ENCODE results near the gene BMP2K.

Gene BMP2K

GRCh38 chr4:78818530-78819079, 42.5 kb downstream of the BMP2K start:
- no peak for TF ChIP-seq TCF4 (CRISPR knock-in tag; IDR thresholded peaks at IDR 0.05; ENCODE audit: borderline replicate concordance)
- no peak for TF ChIP-seq ZNF70 (CRISPR knock-in tag; IDR thresholded peaks at IDR 0.05)
- no peak for TF ChIP-seq TOX (CRISPR knock-in tag; IDR thresholded peaks at IDR 0.05; ENCODE audit: borderline replicate concordance)
- TF ChIP-seq, protein P1, sequence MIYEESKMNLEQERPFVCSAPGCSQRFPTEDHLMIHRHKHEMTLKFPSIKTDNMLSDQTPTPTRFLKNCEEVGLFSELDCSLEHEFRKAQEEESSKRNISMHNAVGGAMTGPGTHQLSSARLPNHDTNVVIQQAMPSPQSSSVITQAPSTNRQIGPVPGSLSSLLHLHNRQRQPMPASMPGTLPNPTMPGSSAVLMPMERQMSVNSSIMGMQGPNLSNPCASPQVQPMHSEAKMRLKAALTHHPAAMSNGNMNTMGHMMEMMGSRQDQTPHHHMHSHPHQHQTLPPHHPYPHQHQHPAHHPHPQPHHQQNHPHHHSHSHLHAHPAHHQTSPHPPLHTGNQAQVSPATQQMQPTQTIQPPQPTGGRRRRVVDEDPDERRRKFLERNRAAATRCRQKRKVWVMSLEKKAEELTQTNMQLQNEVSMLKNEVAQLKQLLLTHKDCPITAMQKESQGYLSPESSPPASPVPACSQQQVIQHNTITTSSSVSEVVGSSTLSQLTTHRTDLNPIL (CRISPR knock-in tag; IDR thresholded peaks at IDR 0.05; ENCODE audit: low read depth): no peak
- TF ChIP-seq RARB (CRISPR knock-in tag; IDR thresholded peaks at IDR 0.05): no peak
- no peak for TF ChIP-seq SNAI2 (CRISPR knock-in tag; IDR thresholded peaks at IDR 0.05)
- TF ChIP-seq ZFP30 (CRISPR knock-in tag; IDR thresholded peaks at IDR 0.05): no peak
- TF ChIP-seq ZC3H10 (CRISPR knock-in tag; IDR thresholded peaks at IDR 0.05): no peak
- TF ChIP-seq CSDC2 (CRISPR knock-in tag; IDR thresholded peaks at IDR 0.05): no peak
- TF ChIP-seq PPARA (CRISPR knock-in tag; IDR thresholded peaks at IDR 0.05; ENCODE audit: borderline replicate concordance): no peak
- no peak for TF ChIP-seq ZNF8 (CRISPR knock-in tag; IDR thresholded peaks at IDR 0.05)
- no peak for TF ChIP-seq ZFP3 (CRISPR knock-in tag; IDR thresholded peaks at IDR 0.05)
- no peak for TF ChIP-seq BACH2 (CRISPR knock-in tag; IDR thresholded peaks at IDR 0.05; ENCODE audit: borderline replicate concordance)
- TF ChIP-seq, protein P2, sequence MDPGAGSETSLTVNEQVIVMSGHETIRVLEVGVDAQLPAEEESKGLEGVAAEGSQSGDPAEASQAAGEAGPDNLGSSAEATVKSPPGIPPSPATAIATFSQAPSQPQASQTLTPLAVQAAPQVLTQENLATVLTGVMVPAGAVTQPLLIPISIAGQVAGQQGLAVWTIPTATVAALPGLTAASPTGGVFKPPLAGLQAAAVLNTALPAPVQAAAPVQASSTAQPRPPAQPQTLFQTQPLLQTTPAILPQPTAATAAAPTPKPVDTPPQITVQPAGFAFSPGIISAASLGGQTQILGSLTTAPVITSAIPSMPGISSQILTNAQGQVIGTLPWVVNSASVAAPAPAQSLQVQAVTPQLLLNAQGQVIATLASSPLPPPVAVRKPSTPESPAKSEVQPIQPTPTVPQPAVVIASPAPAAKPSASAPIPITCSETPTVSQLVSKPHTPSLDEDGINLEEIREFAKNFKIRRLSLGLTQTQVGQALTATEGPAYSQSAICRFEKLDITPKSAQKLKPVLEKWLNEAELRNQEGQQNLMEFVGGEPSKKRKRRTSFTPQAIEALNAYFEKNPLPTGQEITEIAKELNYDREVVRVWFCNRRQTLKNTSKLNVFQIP (CRISPR knock-in tag; IDR thresholded peaks at IDR 0.05; ENCODE audit: borderline replicate concordance, low read depth): no peak
- TF ChIP-seq, protein P3, sequence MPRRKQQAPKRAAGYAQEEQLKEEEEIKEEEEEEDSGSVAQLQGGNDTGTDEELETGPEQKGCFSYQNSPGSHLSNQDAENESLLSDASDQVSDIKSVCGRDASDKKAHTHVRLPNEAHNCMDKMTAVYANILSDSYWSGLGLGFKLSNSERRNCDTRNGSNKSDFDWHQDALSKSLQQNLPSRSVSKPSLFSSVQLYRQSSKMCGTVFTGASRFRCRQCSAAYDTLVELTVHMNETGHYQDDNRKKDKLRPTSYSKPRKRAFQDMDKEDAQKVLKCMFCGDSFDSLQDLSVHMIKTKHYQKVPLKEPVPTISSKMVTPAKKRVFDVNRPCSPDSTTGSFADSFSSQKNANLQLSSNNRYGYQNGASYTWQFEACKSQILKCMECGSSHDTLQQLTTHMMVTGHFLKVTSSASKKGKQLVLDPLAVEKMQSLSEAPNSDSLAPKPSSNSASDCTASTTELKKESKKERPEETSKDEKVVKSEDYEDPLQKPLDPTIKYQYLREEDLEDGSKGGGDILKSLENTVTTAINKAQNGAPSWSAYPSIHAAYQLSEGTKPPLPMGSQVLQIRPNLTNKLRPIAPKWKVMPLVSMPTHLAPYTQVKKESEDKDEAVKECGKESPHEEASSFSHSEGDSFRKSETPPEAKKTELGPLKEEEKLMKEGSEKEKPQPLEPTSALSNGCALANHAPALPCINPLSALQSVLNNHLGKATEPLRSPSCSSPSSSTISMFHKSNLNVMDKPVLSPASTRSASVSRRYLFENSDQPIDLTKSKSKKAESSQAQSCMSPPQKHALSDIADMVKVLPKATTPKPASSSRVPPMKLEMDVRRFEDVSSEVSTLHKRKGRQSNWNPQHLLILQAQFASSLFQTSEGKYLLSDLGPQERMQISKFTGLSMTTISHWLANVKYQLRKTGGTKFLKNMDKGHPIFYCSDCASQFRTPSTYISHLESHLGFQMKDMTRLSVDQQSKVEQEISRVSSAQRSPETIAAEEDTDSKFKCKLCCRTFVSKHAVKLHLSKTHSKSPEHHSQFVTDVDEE (CRISPR knock-in tag; IDR thresholded peaks at IDR 0.05): no peak
- TF ChIP-seq ARNTL (CRISPR knock-in tag; IDR thresholded peaks at IDR 0.05; ENCODE audit: borderline replicate concordance, low read depth): no peak
- TF ChIP-seq OSR1 (CRISPR knock-in tag; IDR thresholded peaks at IDR 0.05): no peak
- ATAC-seq: no peak

- TF ChIP-seq TOX (CRISPR knock-in tag; IDR thresholded peaks at IDR 0.05; ENCODE audit: borderline replicate concordance) (no peak), ZNF565 (CRISPR knock-in tag; conservative IDR thresholded peaks at IDR 0.05; ENCODE audit: low read depth) (no peak), ZNF8 (CRISPR knock-in tag; IDR thresholded peaks at IDR 0.05) (no peak), GLIS3 (CRISPR knock-in tag; IDR thresholded peaks at IDR 0.05) (no peak), ISL1 (CRISPR knock-in tag; IDR thresholded peaks at IDR 0.05) (no peak), CSRNP3 (CRISPR knock-in tag; IDR thresholded peaks at IDR 0.05) (no peak), BACH2 (CRISPR knock-in tag; IDR thresholded peaks at IDR 0.05; ENCODE audit: borderline replicate concordance) (no peak), ZFP3 (CRISPR knock-in tag; IDR thresholded peaks at IDR 0.05) (no peak), ESRRG (CRISPR knock-in tag; IDR thresholded peaks at IDR 0.05) (no peak), RARB (CRISPR knock-in tag; IDR thresholded peaks at IDR 0.05) (no peak)
- TF ChIP-seq, protein P4, sequence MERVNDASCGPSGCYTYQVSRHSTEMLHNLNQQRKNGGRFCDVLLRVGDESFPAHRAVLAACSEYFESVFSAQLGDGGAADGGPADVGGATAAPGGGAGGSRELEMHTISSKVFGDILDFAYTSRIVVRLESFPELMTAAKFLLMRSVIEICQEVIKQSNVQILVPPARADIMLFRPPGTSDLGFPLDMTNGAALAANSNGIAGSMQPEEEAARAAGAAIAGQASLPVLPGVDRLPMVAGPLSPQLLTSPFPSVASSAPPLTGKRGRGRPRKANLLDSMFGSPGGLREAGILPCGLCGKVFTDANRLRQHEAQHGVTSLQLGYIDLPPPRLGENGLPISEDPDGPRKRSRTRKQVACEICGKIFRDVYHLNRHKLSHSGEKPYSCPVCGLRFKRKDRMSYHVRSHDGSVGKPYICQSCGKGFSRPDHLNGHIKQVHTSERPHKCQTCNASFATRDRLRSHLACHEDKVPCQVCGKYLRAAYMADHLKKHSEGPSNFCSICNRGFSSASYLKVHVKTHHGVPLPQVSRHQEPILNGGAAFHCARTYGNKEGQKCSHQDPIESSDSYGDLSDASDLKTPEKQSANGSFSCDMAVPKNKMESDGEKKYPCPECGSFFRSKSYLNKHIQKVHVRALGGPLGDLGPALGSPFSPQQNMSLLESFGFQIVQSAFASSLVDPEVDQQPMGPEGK (CRISPR knock-in tag; IDR thresholded peaks at IDR 0.05; ENCODE audit: borderline replicate concordance): no peak
- ATAC-seq: no peak
These were observed 47.9 kb downstream of the BMP2K start for GRCh38 chr4:78824001-78824400.

Data from SK-N-SH treated with all-trans-retinoic acid at 6 μM for 48 hours (cell line).